Stimulated activated CD4-positive, alpha-beta T cell treated with anti-CD3 and anti-CD28 coated beads, Interleukin-1b, Interleukin-23, amount 100 ng/mL, for 24 hours (primary cell): Measurements from ENCODE around the gene CIAO1.
"Not testable (repeated sequence)": the region's sequence is repeated elsewhere in the genome, so short reads cannot be mapped to it uniquely, and the experiment has no call there.

ENCODE experiments used
- DNase-seq, 4 experiments: peaks; one replicate each; pipeline ENCODE4 v3.0.0-alpha.2; 2020; ENCODE audit warnings: low read depth in 4 of 4, low spot score in 1 of 4

CIAO1 gene

DNA sequence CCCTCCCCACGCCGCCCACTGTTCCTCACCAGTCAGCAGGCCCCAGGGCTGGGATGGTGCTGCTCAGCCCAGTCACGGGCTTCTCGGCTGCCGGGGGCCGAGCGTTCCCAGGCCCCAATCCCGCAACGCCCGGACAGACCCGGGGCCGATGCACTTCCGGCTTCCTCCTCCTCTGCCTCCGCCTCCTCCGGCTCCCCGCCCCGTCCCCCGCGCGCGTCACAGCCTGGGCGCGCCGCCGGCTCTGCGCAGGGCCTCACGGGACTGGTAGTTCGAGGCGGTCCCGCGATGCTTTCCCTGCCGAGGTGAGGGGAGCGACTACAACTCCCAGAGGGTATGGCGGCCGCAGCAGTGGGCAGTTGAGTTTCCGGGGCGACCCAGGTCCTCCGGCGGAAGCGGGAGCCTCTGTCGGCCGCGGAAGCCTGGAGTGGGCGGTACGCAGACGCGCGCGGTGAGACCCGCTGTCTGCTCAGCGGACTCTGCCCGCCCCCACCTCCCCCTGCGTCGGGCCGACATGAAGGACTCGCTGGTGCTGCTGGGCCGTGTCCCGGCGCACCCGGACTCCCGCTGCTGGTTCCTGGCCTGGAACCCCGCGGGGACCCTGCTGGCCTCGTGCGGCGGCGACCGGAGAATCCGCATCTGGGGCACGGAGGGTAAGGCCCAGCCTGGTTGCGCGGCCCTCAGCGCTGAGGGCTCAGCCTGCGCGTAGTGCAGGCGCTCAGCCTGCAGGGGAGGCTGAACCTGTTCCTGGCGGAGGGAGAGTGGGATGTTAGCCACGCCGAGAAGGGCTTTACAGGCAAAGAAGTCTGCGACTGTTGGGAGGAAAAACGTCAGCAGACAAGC, at the start of gene CIAO1, which contains the start of gene TMEM127:
TSS of gene CIAO1 (plus strand) at position 386 of the 840 bp plus-strand sequence. CDS start at position 512, 126 bp downstream.
TSS of gene TMEM127 (minus strand) at position 158 of the 840 bp plus-strand sequence. CDS start 616 bp downstream, outside the sequence.
- DNase-seq: peak; percentile 86 to 98 (median 95)

GRCh38 chr2:96218508-96219131, 47.4 kb upstream of the CIAO1 start:
- no peak for DNase-seq

- DNase-seq: not testable (repeated sequence)
Observed at GRCh38 chr2:96219959-96220358, 46.1 kb upstream of the CIAO1 start.

DNA sequence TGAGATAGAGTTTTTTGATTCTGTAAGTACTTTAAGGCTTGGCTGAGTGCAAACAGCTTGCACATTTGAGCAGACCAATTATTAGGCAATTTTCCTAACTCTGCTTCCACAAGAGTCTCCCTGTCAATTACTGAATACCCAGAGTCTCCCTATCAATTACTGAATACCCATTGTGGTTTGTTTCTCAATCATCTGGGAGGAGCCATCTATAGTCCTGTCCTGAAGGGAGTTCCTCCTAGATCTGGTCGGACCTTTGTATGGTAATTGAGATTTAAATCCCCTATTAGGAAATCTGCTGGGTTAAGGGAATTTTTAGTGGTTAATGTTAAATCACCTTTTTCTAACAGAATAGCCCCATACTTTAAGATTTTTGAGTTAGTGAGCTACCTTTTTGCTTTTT, 44.9 kb upstream of the CIAO1 start:
- not testable (repeated sequence) for DNase-seq

DNA sequence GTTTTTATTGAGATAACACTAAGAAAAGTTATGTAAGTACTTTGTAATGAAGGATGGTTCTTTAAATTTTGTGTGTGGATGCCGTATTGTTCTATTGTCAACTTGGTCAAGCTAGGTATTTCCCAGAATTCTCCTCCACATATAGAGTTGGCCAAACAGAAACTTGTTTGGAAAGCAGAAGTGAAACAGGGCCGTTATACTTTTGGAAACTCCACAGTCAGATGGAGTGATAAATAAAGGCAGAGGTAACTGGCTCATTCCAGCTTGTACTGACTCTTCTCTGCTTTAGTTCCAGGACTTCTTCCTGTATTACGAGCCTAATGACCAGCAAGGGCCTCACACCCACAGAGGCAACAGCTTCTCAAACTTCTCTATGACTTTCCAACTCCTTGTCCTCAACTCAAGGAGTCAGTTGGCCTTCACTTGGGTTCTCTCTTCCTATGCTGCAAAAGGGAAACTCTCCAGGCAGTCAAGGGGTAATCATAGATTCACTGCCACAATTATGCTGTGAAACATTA, 41.0 kb upstream of the CIAO1 start:
- DNase-seq: no peak

- no peak for DNase-seq
Observed at GRCh38 chr2:96231316-96231715, 34.7 kb upstream of the CIAO1 start.

- no peak for DNase-seq
Observed at GRCh38 chr2:96233436-96233835, 32.6 kb upstream of the CIAO1 start.

GRCh38 chr2:96233880-96234316, 32.1 kb upstream of the CIAO1 start:
- no peak for DNase-seq

DNA sequence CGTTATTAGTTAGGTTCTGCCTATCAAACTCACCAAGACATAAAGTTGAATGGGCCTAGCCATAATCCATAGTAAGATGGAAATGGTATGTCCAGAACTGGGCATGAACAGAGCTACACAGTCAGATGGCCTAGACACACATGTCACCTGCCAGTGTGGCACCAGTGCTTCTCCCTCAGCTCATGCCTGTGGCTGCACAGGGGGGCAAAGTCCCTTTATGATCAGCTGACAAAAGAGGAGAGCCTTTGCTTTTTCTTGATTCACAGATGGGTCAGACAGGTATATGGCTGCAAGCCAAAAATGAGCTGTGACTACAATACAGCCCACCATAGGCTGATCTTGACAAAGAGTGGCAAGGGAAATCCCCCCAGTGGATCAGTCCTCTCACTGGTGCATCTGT, 29.1 kb upstream of the CIAO1 start:
- DNase-seq: no peak

DNA sequence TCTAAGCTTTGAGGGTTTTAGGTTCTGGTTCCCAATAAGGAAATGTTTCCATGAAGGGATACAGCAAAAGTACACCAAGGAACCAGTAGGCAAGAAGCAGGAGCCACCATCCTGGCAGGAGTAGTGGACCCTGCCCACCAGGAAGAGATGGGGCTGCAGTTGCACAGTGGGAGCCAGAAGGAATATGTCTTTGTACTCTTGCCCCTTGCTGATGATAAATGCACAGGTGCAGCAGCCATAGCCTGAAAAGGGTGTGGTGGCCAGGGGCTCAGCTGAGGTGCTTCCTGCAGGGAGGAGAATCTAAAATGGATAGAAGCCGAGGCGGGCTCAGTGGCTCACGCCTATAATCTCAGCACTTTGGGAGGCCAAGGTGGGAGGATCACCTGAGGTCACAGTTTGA, 27.8 kb upstream of the CIAO1 start:
- no peak for DNase-seq

GRCh38 chr2:96239091-96239490, 26.9 kb upstream of the CIAO1 start:
- DNase-seq: no peak

GRCh38 chr2:96239745-96240264, 26.2 kb upstream of the CIAO1 start:
- no peak for DNase-seq

- no peak for DNase-seq
Observed at GRCh38 chr2:96240341-96241038, 25.5 kb upstream of the CIAO1 start.

GRCh38 chr2:96241227-96241626, 24.8 kb upstream of the CIAO1 start:
- no peak for DNase-seq

- peak in 3 of 4 experiments; percentile 11 to 48 (median 27) for DNase-seq
Observed at GRCh38 chr2:96241900-96242611, 24.0 kb upstream of the CIAO1 start.

GRCh38 chr2:96243843-96244242, 22.2 kb upstream of the CIAO1 start:
- no peak for DNase-seq

GRCh38 chr2:96245609-96246390, 20.2 kb upstream of the CIAO1 start:
- DNase-seq: no peak

DNA sequence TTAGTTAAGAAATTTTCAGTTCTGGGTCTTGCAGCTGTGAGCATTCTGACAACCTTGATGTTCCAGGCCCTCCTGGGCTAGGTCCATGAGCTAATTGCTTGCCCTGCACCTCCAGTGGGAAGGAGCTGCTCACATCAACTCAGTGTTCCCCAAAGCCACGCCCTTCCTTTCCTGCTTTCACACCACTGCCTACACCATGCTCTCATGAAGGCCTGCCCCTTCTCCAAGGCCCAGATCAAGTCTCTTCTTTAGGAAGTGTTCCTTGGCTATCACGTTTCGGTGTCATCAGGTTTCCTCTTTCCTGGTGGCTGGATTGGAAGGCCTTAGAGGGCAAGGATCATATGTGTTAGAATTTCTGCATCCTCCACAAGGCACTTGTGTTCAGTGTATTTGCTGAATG, 19.0 kb upstream of the CIAO1 start:
- DNase-seq: no peak

DNA sequence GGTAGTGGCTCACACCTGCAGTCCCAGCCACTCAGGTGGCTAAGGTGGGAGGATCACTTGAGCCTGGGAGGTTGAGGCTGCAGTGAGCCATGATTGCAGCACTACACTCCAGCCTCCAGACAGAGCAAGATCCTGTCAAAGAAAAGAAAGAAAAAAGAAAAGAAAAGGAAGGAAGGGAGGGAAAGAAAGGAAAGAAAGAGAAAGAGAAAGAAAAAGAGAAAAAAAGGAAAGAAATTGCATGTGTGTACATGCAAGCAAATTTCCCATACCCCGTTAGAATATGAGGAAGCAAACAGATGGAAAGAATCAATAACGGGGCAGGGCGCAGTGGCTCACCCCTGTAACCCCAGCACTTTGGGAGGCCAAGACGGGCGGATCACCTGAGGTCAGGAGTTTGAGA, 18.1 kb upstream of the CIAO1 start:
- no peak for DNase-seq

DNA sequence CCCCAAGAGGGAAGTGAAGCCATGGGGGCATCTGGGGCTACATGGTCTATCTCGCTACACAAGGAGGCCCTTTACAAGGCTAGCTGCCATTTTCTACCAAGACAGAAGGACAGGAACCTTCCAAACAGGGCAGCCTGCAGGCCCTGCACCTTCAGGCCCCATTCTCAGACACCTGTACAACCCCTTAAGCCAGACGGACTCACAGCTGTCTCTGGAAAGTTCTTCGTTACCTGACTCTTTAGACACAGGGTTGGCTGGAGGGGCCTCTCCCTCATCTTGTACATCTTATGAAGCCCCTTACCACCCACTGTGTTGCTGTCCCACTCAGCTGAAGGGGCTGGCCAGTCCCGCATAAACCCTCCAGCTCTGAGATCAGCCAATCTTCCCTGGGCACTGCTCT, 17.4 kb upstream of the CIAO1 start:
- DNase-seq: no peak
